H4 (cell line): ENCODE measurements around the gene IGF2BP2. TPM values are rescaled to one million over a fixed set of nuclear protein-coding genes. Genes with fewer than 3 reads are reported as not detected.
A peak's percentile ranks its signal among the peaks of the same experiment; 100 is the strongest.
"Not testable (repeated sequence)": the region's sequence is repeated elsewhere in the genome, so short reads cannot be mapped to it uniquely, and the experiment has no call there.

ENCODE experiments used
- DNase-seq: peaks from one replicate; pipeline ENCODE4 v3.0.0-alpha.2; 2015; ENCODE audit warnings: low spot score
- total RNA-seq: library from RNA; depleted of rRNA; stranded (reverse); fragments of >200 nt; shearing (Covaris generic); gene quantifications from 2 replicates; pipeline ENCODE4 v1.2.3, GENCODE V29; 2014

Gene IGF2BP2
- total RNA-seq, 1 experiment from 2014 or later: 23.7 TPM

DNA sequence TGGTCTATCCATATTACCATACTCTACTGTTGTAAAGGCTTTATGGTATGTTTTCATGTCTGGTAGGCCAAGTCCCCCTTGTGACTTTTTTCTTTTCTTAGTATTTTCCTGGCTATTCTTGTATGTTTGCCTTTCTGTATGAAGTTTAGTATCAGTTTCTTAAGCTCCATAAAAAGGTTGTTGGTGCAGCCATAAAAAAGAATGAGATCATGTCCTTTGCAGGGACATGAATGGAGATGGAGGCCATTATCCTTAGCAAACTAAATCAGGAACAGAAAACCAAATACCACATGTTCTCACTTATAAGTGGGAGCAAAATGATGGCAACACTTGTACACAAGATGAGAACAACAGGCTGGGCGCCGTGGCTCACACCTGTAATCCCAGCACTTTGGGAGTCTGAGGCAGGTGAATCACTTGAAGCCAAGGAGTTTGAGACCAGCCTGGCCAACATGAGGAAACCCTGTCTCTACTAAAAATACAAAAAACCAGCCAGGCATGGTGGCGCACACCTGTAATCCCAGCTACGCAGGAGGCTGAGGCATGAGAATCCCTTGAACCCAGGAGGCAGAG is 13.7 kb upstream of the IGF2BP2 start:
- not testable (repeated sequence) for DNase-seq

DNA sequence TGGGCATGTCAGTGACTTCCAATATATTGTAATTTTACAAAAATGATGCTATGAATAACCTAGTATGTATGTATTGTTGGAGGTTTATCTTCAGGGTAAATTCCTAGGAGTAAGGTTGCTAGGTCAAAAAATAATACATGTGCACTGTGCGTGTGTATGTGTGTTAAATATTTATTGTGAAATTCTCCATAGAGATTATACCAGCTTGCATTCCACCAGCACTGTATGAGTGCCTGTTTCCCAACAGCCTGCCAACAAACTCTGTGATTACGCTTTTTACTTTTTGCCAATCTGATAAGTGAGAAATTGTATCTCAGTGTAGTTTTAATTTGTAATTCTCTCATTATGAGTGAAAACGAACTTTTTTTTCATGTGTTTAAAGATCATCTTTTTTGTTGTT is 12.6 kb upstream of the IGF2BP2 start:
- DNase-seq: no peak

DNA sequence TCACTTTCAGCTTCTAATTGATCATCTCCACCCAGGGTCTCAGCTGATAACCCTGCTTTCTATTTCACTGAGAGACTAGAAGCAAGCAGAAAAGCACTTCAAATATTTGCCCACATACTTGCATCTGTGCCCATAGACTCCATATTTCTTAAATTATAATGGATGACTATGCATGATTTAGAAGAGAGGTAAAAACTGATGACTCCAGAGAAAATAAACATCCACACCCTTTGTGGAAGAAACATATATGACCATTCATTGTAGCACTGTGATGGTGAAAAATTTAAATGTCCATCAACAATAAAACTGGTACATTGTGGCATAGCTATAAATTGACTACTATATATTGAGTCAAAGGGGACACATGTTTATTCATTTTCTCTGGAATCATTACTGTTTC is 7.1 kb upstream of the IGF2BP2 start:
- DNase-seq: no peak

- DNase-seq: no peak
Measured at GRCh38 chr3:185831195-185831594, 6.4 kb upstream of the IGF2BP2 start.

DNA sequence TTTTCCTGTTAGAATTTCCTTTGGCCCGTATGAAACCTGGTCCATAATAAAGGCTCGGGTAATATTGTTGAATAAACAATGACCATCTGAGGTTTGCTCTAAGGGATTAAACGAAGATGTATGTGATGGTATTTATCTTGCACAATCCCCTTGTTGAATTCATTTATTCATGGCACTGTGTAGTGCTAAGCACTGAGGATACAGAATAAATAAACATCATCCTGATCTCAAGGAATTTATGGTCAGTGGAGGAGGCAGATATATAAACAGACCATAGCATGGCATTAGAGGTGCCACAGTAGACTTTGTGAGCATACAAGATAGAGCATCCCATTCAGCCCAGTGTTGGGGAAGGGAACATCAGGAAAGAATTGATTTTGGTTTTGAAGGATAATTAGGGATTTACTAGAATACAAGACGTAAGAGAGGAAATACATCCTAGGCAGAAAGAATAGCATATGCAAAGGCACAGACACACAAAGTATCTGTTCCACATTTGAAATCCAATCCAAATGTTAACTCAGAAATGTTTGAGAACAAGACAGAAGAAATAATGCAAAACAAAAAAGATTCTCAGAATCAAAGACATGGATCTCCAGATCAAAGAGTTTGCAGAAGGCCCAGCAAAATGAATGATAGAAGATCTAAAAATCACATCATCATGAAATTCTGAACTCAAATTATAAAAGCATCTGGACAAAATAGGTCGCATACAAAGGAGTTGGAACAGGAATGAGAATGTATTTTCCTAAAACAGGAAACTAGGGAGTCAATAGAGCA is 5.4 kb upstream of the IGF2BP2 start:
- no peak for DNase-seq

- no peak for DNase-seq
Measured at GRCh38 chr3:185828755-185829154, 3.9 kb upstream of the IGF2BP2 start.

DNA sequence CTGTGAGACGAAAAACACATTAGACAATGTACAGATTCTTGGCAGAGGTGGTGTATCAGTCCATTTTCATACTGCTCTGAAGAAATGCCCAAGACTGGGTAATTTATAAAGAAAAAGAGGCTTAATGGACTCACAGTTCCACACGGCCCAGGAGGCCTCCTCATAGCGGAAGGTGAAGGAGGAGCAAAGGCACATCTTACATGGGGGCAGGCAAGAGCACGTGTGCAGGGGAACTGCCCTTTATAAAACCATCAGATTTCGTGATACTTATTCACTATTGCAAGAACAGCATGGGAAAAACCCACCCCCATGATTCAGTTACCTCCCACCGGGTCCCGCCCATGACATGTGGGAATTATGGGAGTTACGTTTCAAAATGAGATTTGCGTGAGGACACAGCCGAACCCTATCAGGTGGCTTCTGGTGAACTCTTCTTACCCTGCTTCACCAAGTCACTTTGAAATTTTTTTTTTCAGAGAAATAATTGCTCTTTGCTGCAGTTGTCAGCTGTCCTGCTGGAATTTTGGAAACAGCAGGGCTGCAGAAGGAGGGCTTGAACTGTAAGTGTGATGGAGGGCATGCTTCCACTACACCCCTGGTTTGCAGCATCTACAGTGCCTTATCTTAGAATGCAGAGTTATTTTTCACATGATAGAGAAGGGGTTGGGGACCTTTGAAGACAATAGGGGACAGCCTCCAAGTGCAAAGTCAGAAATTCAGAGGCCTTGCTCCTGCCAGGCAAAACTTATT is 2.9 kb upstream of the IGF2BP2 start:
- DNase-seq: no peak

GRCh38 chr3:185825639-185826481 is 1.0 kb upstream of the IGF2BP2 start:
- DNase-seq: peak; percentile 46

DNA sequence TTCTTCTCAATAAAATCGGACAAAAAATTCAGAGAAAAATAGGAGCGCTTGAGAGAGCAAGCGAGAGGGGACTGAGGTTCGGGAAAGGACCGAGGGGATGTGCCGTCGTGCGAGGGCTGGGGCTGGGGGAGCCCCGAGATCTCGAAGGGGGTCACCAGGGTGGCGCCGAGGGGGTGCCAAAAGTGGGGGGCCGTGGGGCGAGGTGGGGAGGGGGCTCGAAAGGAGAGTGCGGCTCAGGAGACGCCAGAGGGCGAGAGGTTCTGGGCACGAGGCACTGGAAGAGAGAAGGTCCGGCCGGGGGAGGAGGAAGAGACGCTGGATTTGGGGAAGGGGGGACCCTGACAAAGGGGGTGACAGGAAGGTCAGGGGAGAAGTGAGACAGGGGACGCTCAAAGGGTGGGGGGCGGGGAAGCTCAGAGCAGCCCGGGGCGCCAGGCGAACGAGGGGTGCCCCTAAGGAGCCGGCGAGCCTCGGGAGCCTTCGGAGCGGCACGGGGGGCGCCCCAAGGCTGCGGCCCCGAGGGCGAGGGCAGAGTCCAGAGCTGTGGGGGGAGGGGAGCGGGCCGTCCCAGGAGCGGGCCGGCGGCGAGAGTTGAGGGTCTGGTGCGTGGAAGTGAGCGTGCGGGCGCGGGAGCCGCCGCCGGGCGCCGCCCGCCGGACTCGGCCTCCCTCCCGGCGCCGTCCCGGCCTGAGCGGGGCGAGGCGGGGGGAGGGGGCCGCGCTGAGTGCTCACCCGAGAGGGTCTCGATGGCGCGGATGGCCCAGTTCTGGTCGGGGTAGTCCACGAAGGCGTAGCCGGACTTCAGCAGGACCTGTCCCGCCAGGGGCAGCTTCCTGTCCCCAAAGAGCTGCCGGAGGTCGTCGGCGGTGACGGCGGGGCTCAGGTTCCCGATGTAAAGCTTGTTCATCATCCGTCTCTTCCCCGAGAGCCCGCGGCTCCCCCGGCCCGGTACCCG is 514 bp downstream of the IGF2BP2 start:
- DNase-seq: no peak

GRCh38 chr3:185823078-185824044 is 1.5 kb downstream of the IGF2BP2 start:
- no peak for DNase-seq

- DNase-seq: peak; percentile 22
Measured at GRCh38 chr3:185822221-185823000, 2.4 kb downstream of the IGF2BP2 start.

DNA sequence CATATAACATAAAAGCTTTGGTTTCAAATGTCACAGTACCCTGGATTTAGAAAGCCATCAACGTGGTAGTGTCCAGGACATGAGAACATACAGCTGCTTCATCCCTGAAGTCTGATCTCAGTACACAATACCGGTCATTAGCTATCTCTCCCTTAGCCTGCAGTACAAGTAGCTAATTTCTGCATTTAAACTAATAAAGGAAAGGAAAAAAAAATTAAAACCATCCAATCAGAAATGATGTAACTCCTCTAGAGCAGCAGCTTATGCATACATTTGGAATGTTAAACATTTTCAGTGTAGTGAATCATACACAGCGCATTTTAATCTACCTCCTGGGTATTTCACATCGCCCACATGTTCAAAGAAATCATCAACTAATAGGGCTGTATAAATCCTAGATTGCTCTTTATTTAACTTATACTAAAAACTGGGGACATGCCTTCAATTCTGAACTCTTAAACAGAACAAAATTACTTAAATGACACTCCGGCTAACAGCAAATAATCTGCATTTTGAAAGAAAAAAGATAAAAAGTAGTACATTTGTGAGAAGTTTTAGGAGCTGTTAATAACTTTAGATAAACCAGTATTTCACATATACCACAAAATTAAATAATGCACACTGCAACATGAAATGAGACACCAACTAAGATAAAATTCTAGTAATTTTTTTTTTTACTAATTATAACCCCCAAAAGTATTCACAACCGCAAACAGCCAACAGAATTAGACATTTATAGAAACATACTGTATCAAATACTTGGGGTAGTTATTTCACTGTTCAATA is 3.7 kb downstream of the IGF2BP2 start:
- peak; percentile 74 for DNase-seq

DNA sequence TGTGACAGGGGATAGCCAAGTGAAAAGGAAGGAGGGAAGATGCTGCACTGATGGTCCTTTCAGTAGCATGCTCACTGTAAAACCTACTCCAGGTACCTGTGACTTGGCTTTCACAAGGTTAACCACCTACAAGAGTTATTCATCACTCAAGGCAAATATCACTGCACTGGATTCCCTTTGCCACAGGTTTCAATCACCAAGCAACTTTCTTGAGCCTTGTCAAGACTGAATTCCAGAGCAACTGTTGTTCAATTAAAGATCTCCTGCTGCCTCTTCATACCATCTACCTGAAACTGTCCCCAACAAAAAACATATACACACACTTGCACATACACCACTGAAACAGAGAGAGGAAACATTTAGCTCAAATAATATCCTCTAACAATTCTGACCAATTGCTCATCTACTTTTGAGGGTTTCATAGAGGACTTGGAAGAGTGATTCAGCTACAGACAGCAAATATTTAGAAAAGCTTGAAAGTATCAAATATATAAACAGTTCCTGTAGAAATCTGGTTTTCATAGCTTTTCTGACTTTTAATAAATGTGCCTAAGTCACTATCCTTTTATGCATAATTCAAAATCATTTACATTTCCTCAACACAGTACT is 6.5 kb downstream of the IGF2BP2 start:
- no peak for DNase-seq

GRCh38 chr3:185815391-185816282 is 9.2 kb downstream of the IGF2BP2 start:
- DNase-seq: peak; percentile 60

DNA sequence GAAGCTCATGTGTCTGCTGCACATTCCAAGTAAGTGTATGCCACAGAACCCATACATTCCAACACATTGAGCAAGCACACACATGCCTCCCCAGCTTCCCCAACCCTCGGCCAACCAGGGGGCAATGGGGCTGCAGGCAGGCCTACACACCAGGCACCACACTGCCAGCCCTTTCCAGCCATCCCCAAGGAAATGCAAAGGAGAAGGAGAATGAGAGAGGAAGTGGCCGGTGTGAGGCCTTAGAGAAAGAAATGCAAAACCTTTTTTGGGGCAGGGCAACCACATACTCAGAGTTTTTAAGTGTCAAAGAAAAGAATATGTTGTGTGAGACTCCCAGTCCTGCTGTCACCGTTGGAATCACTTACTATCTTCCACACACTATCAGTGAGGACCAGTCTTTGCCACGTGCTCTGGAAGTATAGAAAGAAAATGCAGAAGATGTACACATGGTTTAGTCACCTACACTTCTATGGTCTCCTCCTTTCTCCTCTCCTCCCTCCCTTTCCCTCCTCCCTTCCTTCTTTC is 11.1 kb downstream of the IGF2BP2 start:
- DNase-seq: peak; percentile 78

DNA sequence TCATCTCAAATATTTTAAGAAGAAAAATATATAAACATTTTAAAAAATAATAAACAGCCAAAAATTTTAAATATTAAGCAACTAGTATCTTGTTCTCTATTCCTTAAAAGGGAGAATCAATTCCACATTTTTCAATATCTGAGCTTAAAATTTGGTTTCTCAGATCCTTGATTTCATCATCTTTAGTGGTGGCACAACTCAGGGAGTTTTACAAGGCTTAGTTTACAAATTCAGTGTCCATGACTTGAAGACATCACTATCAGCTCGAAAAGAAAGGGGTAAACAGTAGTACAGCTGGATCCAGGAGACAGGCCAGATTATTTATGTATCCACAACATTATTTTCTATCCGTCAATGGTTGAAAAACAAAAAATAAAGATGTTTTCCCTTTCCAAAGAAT is 11.6 kb downstream of the IGF2BP2 start:
- no peak for DNase-seq
